GM18861 (cell line): Measurements from ENCODE around the gene JPT2.
A peak's percentile ranks its signal among the peaks of the same experiment; 100 is the strongest.

Experiments used
- ATAC-seq: cut with Tn5 transposase; IDR thresholded peaks from one replicate; pipeline ENCODE4 v1.9.1; 2021; ENCODE audit not compliant: unreplicated experiment

The JPT2 gene, protein sequence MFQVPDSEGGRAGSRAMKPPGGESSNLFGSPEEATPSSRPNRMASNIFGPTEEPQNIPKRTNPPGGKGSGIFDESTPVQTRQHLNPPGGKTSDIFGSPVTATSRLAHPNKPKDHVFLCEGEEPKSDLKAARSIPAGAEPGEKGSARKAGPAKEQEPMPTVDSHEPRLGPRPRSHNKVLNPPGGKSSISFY

DNA sequence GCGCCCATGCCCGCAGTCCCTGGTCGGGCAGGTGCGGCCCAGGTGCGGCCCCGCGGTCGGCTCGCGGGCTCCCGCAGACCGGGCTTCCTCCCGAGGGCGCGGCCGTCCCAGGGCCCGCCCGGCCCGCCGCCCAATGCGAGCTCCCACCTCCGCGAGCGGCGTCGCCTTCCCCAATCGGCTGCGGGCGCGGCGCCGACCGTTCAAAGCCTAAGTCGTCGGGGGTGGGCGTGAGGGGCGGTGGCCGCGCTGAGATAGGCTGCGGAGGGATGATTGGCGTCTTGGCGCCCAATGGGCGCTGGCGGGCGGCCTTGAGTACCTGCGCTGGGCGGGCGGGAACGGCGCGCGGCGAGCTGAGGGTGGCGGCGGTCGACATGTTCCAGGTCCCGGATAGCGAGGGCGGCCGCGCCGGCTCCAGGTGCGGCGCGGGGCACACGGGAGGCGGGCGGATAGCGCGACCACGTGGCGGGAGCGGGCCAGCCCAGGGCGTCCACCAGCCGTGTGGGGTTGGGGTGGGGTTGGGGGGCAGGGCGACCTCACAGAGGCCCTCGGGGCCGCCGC is at the start of gene JPT2:
Gene JPT2 (plus strand): TSS at position 338 of the 558 bp plus-strand sequence. CDS start 34 bp downstream, at position 372.
- ATAC-seq, result peak; percentile 93

DNA sequence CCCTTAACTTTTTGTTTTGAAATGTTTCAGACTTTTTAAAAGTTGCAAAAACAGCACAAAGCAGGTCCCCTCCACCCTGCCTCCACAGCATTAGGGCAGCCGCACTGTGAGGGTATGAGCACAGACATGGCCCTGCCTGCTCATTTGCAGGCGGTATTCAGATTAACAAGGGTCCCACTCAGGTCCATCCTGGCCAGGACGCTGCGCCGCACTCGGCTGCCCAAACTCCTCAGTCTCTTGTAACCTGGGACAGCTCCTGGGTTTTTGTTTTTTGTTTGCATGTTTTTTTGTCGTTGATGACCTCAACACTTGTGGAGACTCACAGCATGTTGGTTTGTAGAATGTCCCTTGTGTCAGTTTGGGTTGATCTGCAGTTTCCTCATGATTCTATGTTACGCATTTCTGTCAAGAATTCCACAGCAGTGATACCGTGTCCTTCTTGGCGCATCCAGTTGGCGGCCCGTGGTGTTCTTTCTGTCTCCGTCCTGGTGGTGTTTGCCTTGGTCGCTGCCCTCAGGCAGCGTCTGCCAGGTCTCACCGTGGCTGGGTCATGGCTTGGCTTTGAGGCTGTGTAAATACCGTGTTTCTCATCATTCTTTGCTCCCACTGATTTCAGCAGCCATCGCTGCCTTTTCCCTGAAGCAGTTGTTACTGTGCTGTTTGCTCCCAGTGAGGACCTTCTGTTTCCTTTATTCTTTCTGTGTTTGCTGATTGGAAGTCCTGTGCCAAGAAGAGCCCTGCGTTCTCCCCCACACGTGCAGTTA is 47.4 kb upstream of the JPT2 start:
- ATAC-seq, result no peak

DNA sequence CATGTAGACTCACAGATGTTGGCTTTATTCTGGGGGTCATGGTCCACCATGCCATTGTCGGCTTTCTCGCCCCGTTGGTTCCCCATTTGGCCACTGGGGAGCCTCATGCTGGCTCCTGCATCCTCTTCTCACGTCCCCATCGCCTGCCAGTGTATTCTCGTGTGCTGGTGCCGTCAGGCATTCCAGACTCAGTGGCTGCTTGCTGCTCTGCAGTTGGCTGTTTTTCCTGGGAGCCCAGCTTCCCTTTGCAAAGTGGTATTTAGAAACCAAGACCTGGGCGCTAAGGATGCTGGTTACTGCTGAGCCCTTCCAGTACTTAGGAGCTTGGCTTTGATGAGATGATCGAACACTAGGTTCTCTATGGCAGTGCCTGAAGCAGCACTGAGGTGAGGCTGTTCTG is 46.8 kb upstream of the JPT2 start:
- no peak for ATAC-seq

DNA sequence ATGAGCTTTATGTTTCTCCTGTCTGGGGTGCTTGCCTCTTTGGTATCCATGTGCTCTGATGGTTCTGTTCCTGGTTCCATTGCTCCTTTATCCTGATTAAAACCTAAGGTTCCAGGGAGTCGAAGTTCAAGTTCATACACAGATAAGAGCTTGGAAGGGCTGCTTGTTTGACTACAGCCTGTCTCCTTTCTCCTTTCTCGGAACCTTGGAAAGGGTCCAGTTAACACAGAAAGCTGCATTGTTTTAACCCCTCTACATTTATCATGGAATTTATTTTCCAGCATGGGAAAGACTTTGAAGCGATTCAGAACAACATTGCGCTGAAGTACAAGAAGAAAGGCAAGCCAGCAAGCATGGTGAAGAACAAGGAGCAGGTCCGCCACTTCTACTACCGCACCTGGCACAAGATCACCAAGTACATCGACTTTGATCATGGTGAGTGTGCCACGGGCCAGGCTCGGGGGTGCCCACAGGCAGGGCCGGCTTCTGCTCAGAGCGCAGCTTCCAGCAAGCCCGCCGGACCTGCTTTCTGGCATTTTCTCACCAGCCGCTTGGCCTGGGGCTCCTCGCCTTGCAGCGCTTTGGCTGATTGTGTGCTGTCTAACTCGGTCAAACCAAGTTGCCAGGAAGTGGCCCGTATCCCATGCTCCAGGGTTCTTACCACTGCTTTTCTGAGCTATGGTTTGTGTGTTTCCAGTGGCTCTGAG is 46.0 kb upstream of the JPT2 start:
- ATAC-seq, result no peak

DNA sequence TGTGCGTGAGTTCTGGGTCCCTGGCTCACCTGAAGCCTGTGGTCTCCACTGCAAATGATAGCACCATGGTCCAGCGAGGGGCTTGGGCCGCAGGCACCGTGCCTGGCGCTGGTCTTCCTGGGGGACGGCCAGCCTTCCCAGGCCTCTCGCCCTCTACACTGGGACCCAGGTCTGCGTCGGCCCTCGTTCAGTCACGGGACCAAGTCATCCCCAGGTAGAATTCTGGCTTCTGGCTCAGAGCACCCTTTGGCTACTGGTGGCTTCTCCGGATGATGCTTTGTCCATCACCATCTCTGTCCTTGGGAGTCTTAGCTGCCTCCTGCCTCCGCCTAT is 45.5 kb upstream of the JPT2 start:
- no peak for ATAC-seq

DNA sequence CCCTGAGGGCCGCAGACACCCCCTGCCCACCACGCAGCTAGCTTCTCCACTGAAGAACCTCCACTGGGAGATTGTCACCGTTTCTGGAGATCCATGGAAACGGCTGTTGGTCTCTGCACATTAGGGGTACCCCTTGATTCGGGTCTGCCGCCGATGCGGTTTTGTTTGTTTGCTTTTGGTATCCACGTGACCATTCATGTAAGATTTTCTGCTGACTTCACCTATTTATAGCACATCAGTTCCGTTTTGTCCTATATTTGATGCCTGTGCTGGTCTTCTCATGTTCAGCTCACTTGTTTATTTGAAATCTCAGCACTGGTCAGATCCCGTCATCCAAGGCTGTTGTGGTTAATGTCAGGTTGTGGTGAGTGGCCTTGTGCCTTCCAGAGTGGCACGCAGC is 44.8 kb upstream of the JPT2 start:
- ATAC-seq, result no peak

DNA sequence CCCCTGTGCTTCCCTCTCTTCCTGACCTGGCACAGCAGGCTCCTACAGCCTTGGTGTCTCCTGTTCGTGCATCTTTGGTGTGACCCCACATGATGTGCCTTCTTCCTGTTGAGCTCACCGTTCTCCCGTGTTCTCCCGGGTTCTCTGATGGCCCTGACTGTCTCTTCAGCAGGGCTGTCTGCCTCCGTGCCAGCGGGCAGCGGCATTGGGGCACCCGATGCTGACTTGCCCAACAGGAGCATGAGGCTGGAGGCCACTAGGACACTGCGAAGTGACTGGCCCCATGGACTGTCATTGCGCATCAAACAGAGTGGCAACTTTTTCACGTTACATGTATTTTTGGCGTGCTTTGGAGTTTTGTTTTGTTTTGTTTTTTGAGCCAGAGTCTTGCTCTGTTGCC is 43.5 kb upstream of the JPT2 start:
- no peak for ATAC-seq

DNA sequence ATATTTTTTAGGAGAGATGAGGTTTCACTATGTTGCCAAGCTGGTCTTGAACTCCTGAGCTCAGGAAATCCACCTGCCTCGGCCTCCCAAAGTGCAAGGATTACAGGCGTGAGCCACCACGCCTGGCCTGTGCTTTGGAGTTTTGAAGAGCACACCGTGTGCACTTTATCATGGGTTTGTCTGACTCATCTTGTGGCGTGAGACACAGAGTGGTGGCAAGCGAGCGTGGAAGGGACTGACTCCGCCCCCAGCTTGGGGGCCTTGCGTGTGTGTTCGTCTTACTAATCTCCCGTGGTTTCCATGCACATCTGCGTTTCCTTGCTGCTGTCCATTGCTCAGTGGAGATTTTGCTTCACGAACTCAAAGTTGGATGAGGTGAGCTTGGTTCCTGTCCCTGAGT is 43.0 kb upstream of the JPT2 start:
- ATAC-seq, result no peak

DNA sequence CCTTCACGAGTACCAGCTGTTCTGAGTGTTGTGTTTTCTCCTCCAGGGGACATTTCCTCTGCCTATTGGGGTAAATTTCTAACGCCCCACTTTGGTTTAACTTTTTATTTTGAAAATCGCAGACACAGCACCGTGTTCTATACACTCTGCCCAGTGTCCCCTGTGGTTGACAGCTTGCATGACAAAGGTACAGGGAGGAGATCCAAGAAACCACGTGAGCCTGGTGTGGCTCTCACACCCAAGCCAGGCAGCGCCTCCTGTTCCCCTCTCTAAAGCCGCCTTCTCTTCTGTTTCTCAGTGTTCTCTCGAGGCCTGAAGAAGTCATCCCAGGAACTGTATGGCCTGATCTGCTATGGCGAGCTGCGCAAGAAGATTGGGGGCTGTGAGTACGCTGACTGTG is 40.6 kb upstream of the JPT2 start:
- no peak for ATAC-seq

DNA sequence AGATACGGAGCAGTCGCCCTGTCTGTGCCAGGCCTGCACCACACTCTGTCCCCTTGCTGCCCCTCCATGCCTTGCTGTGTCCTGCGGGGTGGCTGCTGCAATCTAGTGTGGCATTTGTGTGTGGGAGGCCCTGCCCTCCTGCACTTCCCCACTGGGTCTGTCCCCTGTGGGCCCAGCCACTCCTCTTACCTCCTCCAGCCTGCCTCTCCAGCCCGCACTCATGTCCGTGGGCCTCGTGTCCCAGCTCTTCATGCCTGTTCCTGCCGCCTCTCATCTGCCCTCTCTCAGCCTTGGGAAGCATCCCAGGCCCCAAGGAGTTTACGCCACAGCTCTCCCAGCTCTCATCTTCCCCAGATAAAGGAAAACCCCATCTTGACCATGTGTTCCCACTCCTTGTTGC is 39.3 kb upstream of the JPT2 start:
- ATAC-seq, result no peak

DNA sequence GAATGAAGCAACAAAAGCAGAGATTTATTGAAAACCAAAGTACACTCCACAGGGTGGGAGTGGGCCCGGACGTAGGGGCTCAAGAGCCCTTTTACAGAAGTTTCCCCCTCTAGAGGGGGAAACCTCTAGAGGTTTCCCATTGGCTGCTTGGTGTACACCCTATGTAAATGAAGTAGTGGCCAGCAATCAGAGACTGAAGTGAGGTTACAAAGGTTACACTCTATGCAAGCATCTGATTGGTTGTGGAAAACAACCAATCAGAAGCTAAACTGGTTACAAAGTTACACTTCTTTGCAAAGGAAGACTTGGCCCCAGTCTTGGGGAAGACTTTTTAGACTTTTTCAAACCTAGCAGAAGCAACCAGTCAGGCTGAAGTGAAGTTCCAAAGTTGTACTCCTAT is 38.8 kb upstream of the JPT2 start:
- no peak for ATAC-seq

DNA sequence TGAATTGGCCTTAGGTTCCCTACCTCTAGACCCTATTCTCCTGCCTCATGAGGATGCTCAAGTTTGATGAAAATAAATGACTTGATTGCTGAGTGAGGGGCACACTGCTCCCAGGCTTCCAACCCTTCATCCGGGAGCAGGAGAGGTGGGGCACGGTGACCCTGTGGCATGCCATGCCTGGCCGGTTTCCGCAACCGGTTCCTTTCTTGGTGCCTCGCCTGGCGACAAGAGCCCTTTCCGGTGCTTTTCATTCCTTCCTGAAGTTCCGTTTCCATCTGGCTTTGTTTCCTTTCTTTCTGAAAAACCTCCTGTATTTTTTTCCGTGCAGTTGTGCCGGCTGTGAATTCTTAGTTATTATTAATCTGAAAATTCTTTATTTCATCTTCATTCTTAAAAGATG is 38.2 kb upstream of the JPT2 start:
- no peak for ATAC-seq

DNA sequence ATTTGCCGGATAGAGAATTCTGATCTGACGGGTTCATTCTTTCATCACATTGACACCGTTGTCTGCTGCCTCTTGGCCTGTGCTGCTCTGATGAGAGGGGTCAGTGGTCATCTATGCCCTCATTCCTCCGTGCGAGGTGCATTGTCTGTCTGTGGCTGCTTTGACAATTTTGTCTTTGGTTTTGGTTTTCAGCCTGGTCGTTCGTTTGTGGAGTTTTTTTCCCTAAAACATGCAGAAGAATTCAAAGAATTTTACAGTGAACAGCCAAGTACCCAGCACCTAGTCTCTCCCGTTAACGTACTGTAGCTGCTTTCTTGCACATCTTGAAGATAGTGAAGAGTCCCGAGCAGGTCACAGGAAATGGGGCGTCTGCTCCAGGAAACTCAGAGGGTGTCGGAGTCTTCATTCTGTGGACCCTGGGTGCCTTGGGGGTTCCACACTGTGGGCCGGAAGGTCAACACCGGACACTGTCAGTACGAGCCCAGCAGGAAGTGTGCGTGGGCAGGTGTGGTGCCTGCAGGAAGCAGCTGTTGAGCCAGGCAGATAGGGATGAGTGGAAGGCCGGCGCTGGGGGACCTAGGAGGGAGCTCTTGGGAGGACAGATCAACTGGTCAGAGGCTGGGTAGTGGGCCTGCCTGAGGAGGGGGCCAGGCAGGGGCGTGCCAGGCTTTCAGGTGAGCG is 37.7 kb upstream of the JPT2 start:
- ATAC-seq, result no peak

DNA sequence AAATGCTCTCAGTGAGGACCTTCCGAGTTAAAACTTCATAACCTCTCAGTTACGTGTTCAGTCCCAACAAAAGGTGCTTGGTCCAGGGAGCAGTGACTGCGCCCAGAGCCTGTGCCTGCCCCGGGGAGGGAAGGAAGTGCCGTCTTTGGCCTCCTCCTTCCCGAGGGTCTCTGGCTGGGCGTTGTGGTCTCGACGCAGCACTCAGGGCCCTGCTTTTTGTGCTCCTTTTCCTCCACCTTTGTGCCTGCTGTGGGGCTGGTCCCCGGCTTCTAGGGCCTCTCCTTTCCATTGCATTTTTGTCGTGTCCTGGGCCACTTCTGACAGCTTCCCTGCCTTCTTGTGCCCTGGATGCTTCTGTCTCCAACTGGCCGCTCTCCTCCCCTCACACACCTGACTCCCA is 36.8 kb upstream of the JPT2 start:
- ATAC-seq, result no peak

DNA sequence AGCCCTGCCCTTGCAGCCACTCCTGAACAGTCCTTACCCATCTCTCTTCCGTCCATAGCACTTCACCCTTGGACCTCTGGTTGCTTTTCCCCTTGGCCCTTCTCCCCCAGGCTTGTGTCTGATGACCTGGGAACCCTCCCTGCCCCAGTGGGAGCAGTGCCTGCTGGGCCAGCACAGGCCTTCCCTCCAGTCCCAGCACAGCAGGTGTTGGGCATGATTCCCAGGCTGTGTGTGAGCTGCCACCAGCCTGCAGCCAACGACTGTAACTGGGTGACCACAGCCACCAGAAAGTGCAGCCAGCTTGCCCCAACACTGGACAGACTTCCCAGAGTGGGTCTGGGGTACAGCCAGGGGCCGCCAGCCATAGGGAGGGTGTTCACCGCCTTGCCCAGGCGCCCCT is 35.9 kb upstream of the JPT2 start:
- no peak for ATAC-seq

DNA sequence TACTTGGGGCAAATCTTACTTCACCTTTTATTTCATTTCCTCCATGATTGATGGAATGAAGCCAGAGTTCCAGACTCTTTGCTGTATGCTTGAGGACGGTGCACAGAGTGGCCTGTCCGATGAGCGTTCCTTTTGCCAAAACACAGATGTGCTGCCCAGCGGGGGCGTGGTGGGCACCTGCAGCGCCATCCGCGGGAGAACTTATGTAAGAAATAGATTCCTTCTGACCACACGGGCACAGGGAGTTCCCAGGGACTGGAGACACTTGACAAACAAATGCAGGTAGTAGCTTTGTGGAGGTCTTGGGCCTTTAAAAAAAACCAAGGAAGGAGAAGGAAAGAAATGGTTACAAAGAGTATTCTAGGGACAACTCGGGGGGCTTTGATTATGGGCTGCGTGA is 35.3 kb upstream of the JPT2 start:
- ATAC-seq, result no peak

DNA sequence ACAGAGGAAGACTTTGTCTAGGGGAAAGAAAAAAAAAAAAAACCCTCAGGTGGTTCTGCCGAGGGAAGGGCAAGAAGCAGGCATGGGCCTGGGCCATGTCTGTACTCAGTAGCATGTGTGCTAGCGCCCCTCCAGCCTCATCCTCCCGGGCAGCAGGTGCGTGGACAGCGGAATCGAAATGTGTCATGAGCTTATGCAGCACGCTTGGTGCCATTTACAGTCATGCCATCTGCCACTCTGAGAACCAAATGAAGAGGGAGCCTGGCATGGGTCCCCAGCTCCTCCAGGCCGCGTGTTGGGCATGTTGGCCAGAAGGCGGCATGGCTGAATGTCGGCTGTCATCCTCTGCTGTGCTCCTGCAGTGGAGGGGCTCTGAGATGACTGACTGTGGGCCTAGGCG is 34.6 kb upstream of the JPT2 start:
- no peak for ATAC-seq

DNA sequence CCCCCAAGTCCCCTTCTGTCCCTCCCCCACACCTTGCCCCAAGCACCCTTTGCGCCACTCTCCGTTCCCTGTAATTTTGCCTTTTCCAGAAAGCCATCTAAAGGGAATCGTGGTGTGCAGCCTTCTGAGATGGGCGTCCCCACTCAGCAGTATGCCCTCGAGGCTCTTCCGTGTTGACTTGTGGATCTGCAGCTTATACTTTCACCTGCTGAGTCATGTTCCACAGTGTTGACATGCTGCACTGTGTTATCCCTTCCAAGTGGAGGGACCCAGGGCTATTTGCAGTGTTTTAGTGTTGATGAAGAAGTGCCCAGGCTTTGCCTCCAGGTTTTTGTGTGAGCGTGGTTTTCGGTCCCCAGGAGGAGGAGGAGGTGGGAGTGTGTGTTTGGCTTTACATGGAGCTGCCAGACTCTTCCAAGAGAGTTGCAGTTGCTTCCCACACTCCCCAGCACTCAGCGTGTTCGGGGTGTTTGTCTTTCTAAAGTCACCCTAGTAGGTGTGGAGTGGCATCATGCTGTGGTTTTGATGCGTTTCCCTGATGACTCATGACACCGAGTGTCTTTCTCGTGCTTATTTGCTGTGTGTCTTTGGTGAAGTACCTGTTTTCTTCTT is 32.1 kb upstream of the JPT2 start:
- no peak for ATAC-seq

DNA sequence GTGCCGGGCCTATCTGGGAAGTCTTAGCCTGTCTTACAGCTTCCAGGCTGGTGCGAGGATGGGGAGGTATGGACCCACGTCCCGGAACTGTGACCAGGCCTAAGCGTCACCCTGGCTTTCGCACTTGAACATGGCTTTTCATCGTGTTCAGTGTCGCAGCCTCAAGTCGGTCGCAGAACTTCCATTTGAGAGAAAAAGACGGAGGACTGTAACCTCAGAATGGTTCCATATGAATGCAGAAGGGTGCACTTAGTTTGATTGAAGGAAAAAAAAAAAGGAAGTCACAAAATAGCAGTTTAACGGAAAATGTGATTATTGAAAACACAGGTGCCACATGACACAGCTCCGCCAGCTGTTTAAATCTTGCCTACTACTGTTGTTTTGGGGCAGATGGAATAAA is 30.2 kb upstream of the JPT2 start:
- no peak for ATAC-seq

DNA sequence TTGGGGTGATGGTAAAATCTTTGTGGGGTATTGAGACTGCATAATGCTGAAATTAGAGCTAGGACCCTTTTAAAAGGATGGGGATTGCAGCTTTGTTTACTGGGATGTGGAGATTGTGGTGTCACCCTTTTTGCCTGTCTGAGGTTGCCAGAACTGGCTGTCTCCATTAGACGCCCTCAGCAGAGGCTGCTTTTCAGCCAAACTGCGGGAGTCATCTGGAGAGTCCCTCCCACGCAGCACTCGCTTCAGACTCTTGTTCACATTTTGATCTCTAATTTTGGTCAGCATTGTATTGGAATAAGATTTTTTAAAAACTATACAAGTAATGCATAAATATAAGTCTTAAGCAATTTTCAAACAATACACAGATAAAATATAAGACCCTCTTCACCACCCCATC is 27.9 kb upstream of the JPT2 start:
- ATAC-seq, result no peak
